PC-3 (cell line): ENCODE measurements around the gene MYH9.

Experiments used
- CTCF ChIP-seq: fragments of 300-600 bp; sonication (generic); conservative IDR thresholded peaks from 2 replicates; pipeline ENCODE4 v1.5.1; 2017; ENCODE audit warnings: antibody characterized with exemption, low read depth, mild to moderate bottlenecking, low read length
- EZH2 ChIP-seq: fragments of 300-600 bp; sonication (generic); IDR thresholded peaks from one replicate; pipeline ENCODE4 v1.6.1; 2017; ENCODE audit warnings: antibody characterized with exemption, mild to moderate bottlenecking, low read length; ENCODE audit not compliant: unreplicated experiment
- EZH2phosphoT487 ChIP-seq: fragments of 300-600 bp; sonication (generic); IDR thresholded peaks from 2 replicates; pipeline ENCODE4 v1.6.1; 2018; ENCODE audit warnings: mild to moderate bottlenecking, antibody characterized with exemption, low read length, borderline replicate concordance

GRCh38 chr22:36379593-36380361 lies 8.0 kb downstream of the MYH9 start:
- TF ChIP-seq CTCF (no peak), EZH2phosphoT487 (no peak), EZH2 (no peak)
